ENCODE measurements around the gene SLC12A3.

The SLC12A3 gene

GRCh38 chr16:56848029-56848936, 16.7 kb upstream of the SLC12A3 start:
- H3K27ac ChIP-seq (ENCODE audit: low read length): no peak overlapping the region

GRCh38 chr16:56848955-56849689, 15.9 kb upstream of the SLC12A3 start:
- peaks cover 2% of the 10 kb centered on the region for H3K4me1 ChIP-seq (ENCODE audit: control insufficient read depth, insufficient read depth, low read length)
- H3K9me3 ChIP-seq (ENCODE audit: control insufficient read depth in 2 of 2, low read length in 2 of 2): no peaks in the 10 kb centered on the region
- peaks cover 0 to 7% of the 10 kb centered on the region in 2 donors for H3K36me3 ChIP-seq (ENCODE audit: control insufficient read depth in 2 of 2, insufficient read depth in 2 of 2, low read length in 2 of 2)
- H3K27ac ChIP-seq (ENCODE audit: low read length): no peak overlapping the region
- H3K4me3 ChIP-seq (ENCODE audit: low read length in 2 of 2): no peak overlapping the region
- no peaks in the 10 kb centered on the region for H3K27me3 ChIP-seq (ENCODE audit: control insufficient read depth in 1 of 2, insufficient read depth in 2 of 2, low read length in 2 of 2)
- H3K9ac ChIP-seq (ENCODE audit: low read length in 2 of 2): no peak overlapping the region

More at GRCh38 chr16:56848029-56848936, 16.7 kb upstream of the SLC12A3 start:
- H3K27me3 ChIP-seq (ENCODE audit: control insufficient read depth in 1 of 2, insufficient read depth in 2 of 2, low read length in 2 of 2): no peaks in the 10 kb centered on the region
- no peak overlapping the region for H3K4me3 ChIP-seq (ENCODE audit: low read length in 2 of 2)
- no peaks in the 10 kb centered on the region for H3K9me3 ChIP-seq (ENCODE audit: control insufficient read depth in 2 of 2, low read length in 2 of 2)
- H3K9ac ChIP-seq (ENCODE audit: low read length in 2 of 2): no peak overlapping the region
- H3K36me3 ChIP-seq (ENCODE audit: control insufficient read depth in 2 of 2, insufficient read depth in 2 of 2, low read length in 2 of 2): peaks cover 6 to 14% of the 10 kb centered on the region in 2 donors
- peaks cover 2% of the 10 kb centered on the region for H3K4me1 ChIP-seq (ENCODE audit: control insufficient read depth, insufficient read depth, low read length)

- Histone ChIP-seq H3K9me3 (ENCODE audit: control insufficient read depth in 2 of 2, low read length in 2 of 2) (no peaks in the 10 kb centered on the region), H3K27me3 (ENCODE audit: control insufficient read depth in 1 of 2, insufficient read depth in 2 of 2, low read length in 2 of 2) (no peaks in the 10 kb centered on the region), H3K4me1 (ENCODE audit: control insufficient read depth, insufficient read depth, low read length) (peaks cover 2% of the 10 kb centered on the region), H3K9ac (ENCODE audit: low read length in 2 of 2) (no peak overlapping the region), H3K27ac (ENCODE audit: low read length) (no peak overlapping the region), H3K36me3 (ENCODE audit: control insufficient read depth in 2 of 2, insufficient read depth in 2 of 2, low read length in 2 of 2) (peaks cover 0 to 4% of the 10 kb centered on the region in 2 donors), H3K4me3 (ENCODE audit: low read length in 2 of 2) (no peak overlapping the region)
These were observed 15.0 kb upstream of the SLC12A3 start for GRCh38 chr16:56849690-56850680.

GRCh38 chr16:56851671-56852400, 13.2 kb upstream of the SLC12A3 start:
- Histone ChIP-seq H3K9me3 (ENCODE audit: control insufficient read depth in 2 of 2, low read length in 2 of 2) (no peaks in the 10 kb centered on the region), H3K9ac (ENCODE audit: low read length in 2 of 2) (no peak overlapping the region), H3K27ac (ENCODE audit: low read length) (no peak overlapping the region), H3K36me3 (ENCODE audit: control insufficient read depth in 2 of 2, insufficient read depth in 2 of 2, low read length in 2 of 2) (no peaks in the 10 kb centered on the region), H3K4me1 (ENCODE audit: control insufficient read depth, insufficient read depth, low read length) (peaks cover 2% of the 10 kb centered on the region), H3K4me3 (ENCODE audit: low read length in 2 of 2) (no peak overlapping the region), H3K27me3 (ENCODE audit: control insufficient read depth in 1 of 2, insufficient read depth in 2 of 2, low read length in 2 of 2) (no peaks in the 10 kb centered on the region)

- Histone ChIP-seq H3K36me3 (ENCODE audit: control insufficient read depth in 2 of 2, insufficient read depth in 2 of 2, low read length in 2 of 2) (no peaks in the 10 kb centered on the region), H3K27ac (ENCODE audit: low read length) (no peak overlapping the region), H3K27me3 (ENCODE audit: control insufficient read depth in 1 of 2, insufficient read depth in 2 of 2, low read length in 2 of 2) (no peaks in the 10 kb centered on the region), H3K4me3 (ENCODE audit: low read length in 2 of 2) (no peak overlapping the region), H3K9me3 (ENCODE audit: control insufficient read depth in 2 of 2, low read length in 2 of 2) (no peaks in the 10 kb centered on the region), H3K9ac (ENCODE audit: low read length in 2 of 2) (no peak overlapping the region), H3K4me1 (ENCODE audit: control insufficient read depth, insufficient read depth, low read length) (peaks cover 2% of the 10 kb centered on the region)
These were observed 12.6 kb upstream of the SLC12A3 start for GRCh38 chr16:56852401-56852730.

- Histone ChIP-seq H3K4me1 (ENCODE audit: control insufficient read depth, insufficient read depth, low read length) (peaks cover 2% of the 10 kb centered on the region), H3K9ac (ENCODE audit: low read length in 2 of 2) (no peak overlapping the region), H3K27me3 (ENCODE audit: control insufficient read depth in 1 of 2, insufficient read depth in 2 of 2, low read length in 2 of 2) (no peaks in the 10 kb centered on the region), H3K9me3 (ENCODE audit: control insufficient read depth in 2 of 2, low read length in 2 of 2) (no peaks in the 10 kb centered on the region), H3K4me3 (ENCODE audit: low read length in 2 of 2) (no peak overlapping the region), H3K27ac (ENCODE audit: low read length) (no peak overlapping the region), H3K36me3 (ENCODE audit: control insufficient read depth in 2 of 2, insufficient read depth in 2 of 2, low read length in 2 of 2) (no peaks in the 10 kb centered on the region)
These were observed 12.0 kb upstream of the SLC12A3 start for GRCh38 chr16:56852968-56853367.

- H3K27me3 ChIP-seq (ENCODE audit: control insufficient read depth in 1 of 2, insufficient read depth in 2 of 2, low read length in 2 of 2): no peaks in the 10 kb centered on the region
- no peaks in the 10 kb centered on the region for H3K4me1 ChIP-seq (ENCODE audit: control insufficient read depth, insufficient read depth, low read length)
- H3K4me3 ChIP-seq (ENCODE audit: low read length in 2 of 2): no peak overlapping the region
- no peak overlapping the region for H3K27ac ChIP-seq (ENCODE audit: low read length)
- no peaks in the 10 kb centered on the region for H3K9me3 ChIP-seq (ENCODE audit: control insufficient read depth in 2 of 2, low read length in 2 of 2)
- no peak overlapping the region for H3K9ac ChIP-seq (ENCODE audit: low read length in 2 of 2)
- no peaks in the 10 kb centered on the region for H3K36me3 ChIP-seq (ENCODE audit: control insufficient read depth in 2 of 2, insufficient read depth in 2 of 2, low read length in 2 of 2)
These were observed 9.8 kb upstream of the SLC12A3 start for GRCh38 chr16:56855201-56855600.

- Histone ChIP-seq H3K27me3 (ENCODE audit: control insufficient read depth in 1 of 2, insufficient read depth in 2 of 2, low read length in 2 of 2) (no peaks in the 10 kb centered on the region), H3K4me1 (ENCODE audit: control insufficient read depth, insufficient read depth, low read length) (no peaks in the 10 kb centered on the region), H3K9me3 (ENCODE audit: control insufficient read depth in 2 of 2, low read length in 2 of 2) (no peaks in the 10 kb centered on the region), H3K27ac (ENCODE audit: low read length) (no peak overlapping the region), H3K36me3 (ENCODE audit: control insufficient read depth in 2 of 2, insufficient read depth in 2 of 2, low read length in 2 of 2) (no peaks in the 10 kb centered on the region), H3K9ac (ENCODE audit: low read length in 2 of 2) (no peak overlapping the region), H3K4me3 (ENCODE audit: low read length in 2 of 2) (no peak overlapping the region)
These were observed 9.1 kb upstream of the SLC12A3 start for GRCh38 chr16:56855946-56856345.

- no peaks in the 10 kb centered on the region for H3K36me3 ChIP-seq (ENCODE audit: control insufficient read depth in 2 of 2, insufficient read depth in 2 of 2, low read length in 2 of 2)
- no peak overlapping the region for H3K27ac ChIP-seq (ENCODE audit: low read length)
- no peaks in the 10 kb centered on the region for H3K9me3 ChIP-seq (ENCODE audit: control insufficient read depth in 2 of 2, low read length in 2 of 2)
- no peaks in the 10 kb centered on the region for H3K27me3 ChIP-seq (ENCODE audit: control insufficient read depth in 1 of 2, insufficient read depth in 2 of 2, low read length in 2 of 2)
- H3K9ac ChIP-seq (ENCODE audit: low read length in 2 of 2): no peak overlapping the region
- no peak overlapping the region for H3K4me3 ChIP-seq (ENCODE audit: low read length in 2 of 2)
- no peaks in the 10 kb centered on the region for H3K4me1 ChIP-seq (ENCODE audit: control insufficient read depth, insufficient read depth, low read length)
These were observed 8.0 kb upstream of the SLC12A3 start for GRCh38 chr16:56856876-56857447.
